PFSK-1 (cell line): ENCODE results near the gene COL4A2.

ENCODE experiments used
- POLR2AphosphoS5 ChIP-seq: IDR thresholded peaks from 2 replicates; pipeline ENCODE4 v1.6.1; 2012; ENCODE audit warnings: low read depth, mild to moderate bottlenecking, control low read depth, low read length, moderate library complexity
- SIN3A ChIP-seq: IDR thresholded peaks from 2 replicates; pipeline ENCODE4 v1.6.1; 2012; ENCODE audit warnings: mild to moderate bottlenecking, low read length, moderate library complexity, borderline replicate concordance; ENCODE audit not compliant: insufficient read depth
- TF ChIP-seq, protein P1 (sequence below), 2 experiments: IDR thresholded peaks; 2 replicates each; pipeline versions ENCODE4 v1.6.1 to v1.8.0; 2011 to 2012; ENCODE audit warnings: low read depth in 2 of 2, low read length in 2 of 2, control low read depth in 1 of 2, inconsistent platforms in 1 of 2, mild to moderate bottlenecking in 1 of 2, moderate library complexity in 1 of 2; ENCODE audit not compliant: insufficient read depth in 1 of 2

DNA sequence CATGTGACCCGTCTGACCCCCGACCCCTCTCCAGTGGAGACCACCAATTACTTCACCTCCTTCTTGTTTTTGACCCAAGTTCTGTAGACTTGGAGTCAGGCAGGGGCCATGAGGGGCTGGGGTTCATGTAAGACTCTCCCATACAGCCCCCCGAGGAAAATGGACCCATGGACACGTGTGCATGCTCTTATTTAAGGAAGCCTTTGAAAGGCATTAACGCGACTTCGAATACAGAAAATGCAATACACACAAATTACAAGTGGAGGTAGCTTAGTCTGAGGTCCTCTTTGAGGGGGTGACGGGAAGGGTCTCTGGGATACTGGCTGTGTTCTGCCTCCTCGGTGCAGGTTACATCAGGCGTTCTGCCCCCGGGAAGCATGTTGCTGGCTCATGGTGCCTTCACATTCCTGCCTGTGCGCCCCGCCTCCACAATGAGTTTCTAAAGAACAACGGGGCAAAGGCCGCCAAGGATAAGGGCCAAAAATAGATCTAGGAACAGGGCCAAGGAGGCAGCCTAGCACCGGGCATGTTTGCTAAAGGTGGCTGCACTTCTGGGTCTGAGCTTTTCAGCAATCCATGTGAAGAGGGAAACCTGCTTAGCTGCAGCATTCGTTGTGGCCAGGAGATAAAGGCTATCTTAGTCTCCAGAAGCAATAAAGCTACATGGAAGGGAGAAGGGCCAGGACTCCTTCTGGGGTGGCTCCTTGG lies 199.9 kb downstream of the COL4A2 start:
- TF ChIP-seq POLR2AphosphoS5 = no peak
- no peak for TF ChIP-seq SIN3A
- TF ChIP-seq, protein P1, sequence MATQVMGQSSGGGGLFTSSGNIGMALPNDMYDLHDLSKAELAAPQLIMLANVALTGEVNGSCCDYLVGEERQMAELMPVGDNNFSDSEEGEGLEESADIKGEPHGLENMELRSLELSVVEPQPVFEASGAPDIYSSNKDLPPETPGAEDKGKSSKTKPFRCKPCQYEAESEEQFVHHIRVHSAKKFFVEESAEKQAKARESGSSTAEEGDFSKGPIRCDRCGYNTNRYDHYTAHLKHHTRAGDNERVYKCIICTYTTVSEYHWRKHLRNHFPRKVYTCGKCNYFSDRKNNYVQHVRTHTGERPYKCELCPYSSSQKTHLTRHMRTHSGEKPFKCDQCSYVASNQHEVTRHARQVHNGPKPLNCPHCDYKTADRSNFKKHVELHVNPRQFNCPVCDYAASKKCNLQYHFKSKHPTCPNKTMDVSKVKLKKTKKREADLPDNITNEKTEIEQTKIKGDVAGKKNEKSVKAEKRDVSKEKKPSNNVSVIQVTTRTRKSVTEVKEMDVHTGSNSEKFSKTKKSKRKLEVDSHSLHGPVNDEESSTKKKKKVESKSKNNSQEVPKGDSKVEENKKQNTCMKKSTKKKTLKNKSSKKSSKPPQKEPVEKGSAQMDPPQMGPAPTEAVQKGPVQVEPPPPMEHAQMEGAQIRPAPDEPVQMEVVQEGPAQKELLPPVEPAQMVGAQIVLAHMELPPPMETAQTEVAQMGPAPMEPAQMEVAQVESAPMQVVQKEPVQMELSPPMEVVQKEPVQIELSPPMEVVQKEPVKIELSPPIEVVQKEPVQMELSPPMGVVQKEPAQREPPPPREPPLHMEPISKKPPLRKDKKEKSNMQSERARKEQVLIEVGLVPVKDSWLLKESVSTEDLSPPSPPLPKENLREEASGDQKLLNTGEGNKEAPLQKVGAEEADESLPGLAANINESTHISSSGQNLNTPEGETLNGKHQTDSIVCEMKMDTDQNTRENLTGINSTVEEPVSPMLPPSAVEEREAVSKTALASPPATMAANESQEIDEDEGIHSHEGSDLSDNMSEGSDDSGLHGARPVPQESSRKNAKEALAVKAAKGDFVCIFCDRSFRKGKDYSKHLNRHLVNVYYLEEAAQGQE (IDR thresholded peaks at IDR 0.05; ENCODE audit: insufficient read depth in 1 of 2, low read depth in 2 of 2, low read length in 2 of 2) = no peak
